Kidney epithelial cell (primary cell): ENCODE results near the gene SFI1. TPM values are rescaled to one million over a fixed set of nuclear protein-coding genes. Genes with fewer than 3 reads are reported as not detected.
"Not testable (repeated sequence)": the region's sequence is repeated elsewhere in the genome, so short reads cannot be mapped to it uniquely, and the experiment has no call there.

Source experiments
- DNase-seq: peaks from one replicate; pipeline ENCODE4 v3.0.0-alpha.2; 2010; ENCODE audit warnings: low read depth
- H3K27me3 ChIP-seq: 2 replicates; pipeline ENCODE4 v1.6.0; 2011; ENCODE audit warnings: low read length; ENCODE audit not compliant: control insufficient read depth, insufficient read depth
- H3K36me3 ChIP-seq: 2 replicates; pipeline ENCODE4 v1.5.1; 2011; ENCODE audit warnings: low read length; ENCODE audit not compliant: control insufficient read depth, insufficient read depth
- H3K4me3 ChIP-seq: 2 replicates; pipeline ENCODE4 v1.5.1; 2011; ENCODE audit warnings: low read depth, mild to moderate bottlenecking, control low read depth, low read length
- total RNA-seq: library from RNA; depleted of rRNA; stranded (reverse); fragments of >200 nt; gene quantifications from 2 replicates; pipeline ENCODE4 v1.2.3, GENCODE V29; 2015
- TF ChIP-seq, protein P1 (sequence below): IDR thresholded peaks from 2 replicates; pipeline ENCODE4 v1.5.1; 2011; ENCODE audit warnings: mild to moderate bottlenecking, moderate library complexity, low read length, control low read depth, inconsistent platforms; ENCODE audit not compliant: insufficient read depth, poor library complexity, severe bottlenecking

The SFI1 gene
- total RNA-seq, 1 donor from 2014 or later = 13.2 TPM

DNA sequence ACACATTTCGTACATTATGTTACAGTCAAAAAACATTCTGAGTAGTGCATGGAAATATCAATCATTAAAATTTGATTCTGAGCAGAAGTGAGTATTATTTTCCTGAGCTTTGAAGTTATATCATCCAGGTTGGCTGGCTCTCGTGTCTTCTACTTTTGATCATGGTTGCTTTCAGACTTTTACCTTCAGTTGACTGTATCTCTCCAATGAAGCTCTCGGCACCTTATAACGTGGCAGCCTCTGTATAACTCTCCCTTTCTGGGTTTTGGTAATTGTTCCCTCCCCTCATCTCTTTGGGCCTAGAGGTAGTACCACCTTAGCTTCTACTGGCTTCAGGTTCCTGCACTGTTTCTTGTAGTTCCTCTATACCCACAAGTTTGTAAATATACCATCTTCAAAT, 12.2 kb downstream of the SFI1 start:
- H3K36me3 ChIP-seq = no peaks in the 10 kb centered on the region
- no peak overlapping the region for H3K4me3 ChIP-seq
- TF ChIP-seq, protein P1, sequence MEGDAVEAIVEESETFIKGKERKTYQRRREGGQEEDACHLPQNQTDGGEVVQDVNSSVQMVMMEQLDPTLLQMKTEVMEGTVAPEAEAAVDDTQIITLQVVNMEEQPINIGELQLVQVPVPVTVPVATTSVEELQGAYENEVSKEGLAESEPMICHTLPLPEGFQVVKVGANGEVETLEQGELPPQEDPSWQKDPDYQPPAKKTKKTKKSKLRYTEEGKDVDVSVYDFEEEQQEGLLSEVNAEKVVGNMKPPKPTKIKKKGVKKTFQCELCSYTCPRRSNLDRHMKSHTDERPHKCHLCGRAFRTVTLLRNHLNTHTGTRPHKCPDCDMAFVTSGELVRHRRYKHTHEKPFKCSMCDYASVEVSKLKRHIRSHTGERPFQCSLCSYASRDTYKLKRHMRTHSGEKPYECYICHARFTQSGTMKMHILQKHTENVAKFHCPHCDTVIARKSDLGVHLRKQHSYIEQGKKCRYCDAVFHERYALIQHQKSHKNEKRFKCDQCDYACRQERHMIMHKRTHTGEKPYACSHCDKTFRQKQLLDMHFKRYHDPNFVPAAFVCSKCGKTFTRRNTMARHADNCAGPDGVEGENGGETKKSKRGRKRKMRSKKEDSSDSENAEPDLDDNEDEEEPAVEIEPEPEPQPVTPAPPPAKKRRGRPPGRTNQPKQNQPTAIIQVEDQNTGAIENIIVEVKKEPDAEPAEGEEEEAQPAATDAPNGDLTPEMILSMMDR = no peak
- no peaks in the 10 kb centered on the region for H3K27me3 ChIP-seq
- no peak for DNase-seq

DNA sequence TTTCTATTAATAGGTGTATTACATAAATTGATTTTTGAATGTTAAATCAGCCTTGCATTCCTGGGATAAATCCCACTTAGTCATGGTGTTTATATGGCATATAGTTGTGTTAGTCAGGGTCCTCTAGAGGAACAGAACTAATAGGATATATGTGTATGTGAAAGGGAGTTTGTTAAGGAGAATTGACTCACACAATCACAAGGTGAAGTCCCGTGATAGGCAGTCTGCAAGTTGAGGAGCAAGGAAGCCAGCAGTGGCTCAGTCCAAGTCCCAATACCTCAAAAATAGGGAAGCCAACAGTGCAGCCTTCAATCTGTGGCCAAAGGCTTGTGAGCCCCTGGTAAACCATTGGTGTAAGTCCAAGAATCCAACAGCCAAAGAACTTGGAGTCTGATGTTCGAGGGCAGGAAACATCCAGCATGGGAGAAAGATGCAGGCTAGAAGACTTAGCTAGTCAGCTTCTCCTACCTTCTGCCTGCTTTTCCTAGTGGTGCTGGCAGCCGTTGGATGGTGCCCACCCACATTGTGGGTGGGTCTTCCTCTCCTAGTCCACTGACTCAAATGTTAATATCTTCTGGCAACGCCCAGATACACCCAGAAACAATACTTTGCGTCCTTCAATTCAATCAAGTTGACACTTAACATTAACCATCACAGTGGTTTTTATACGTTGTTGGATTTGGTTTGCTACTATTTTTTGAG, 12.9 kb downstream of the SFI1 start:
- TF ChIP-seq, protein P1 = no peak
- H3K27me3 ChIP-seq = no peaks in the 10 kb centered on the region

DNA sequence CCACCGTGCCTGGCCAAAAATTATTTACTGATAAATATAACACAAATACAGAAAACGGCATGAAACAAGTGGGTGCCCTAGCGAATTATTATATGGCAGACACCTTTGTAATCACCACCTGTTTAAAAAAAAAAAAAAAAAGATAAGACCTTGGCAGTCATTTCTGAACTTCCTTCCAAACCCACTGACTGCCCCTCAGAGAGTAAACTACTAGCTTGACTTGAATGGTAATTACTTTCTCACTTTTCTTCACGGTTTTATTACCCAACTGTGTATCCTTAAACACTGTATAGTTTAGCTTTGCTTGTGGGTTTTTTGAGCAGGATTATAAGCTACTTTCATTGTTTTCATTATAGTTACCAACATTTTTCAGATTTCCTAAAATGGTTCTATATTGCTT, 23.7 kb downstream of the SFI1 start:
- Histone ChIP-seq H3K27me3 (no peaks in the 10 kb centered on the region), H3K36me3 (no peaks in the 10 kb centered on the region), H3K4me3 (no peak overlapping the region)
- DNase-seq = no peak
- TF ChIP-seq, protein P1 = no peak

More for the DNA sequence above, 12.9 kb downstream of the SFI1 start:
- DNase-seq = no peak
- H3K4me3 ChIP-seq = no peak overlapping the region
- no peaks in the 10 kb centered on the region for H3K36me3 ChIP-seq

DNA sequence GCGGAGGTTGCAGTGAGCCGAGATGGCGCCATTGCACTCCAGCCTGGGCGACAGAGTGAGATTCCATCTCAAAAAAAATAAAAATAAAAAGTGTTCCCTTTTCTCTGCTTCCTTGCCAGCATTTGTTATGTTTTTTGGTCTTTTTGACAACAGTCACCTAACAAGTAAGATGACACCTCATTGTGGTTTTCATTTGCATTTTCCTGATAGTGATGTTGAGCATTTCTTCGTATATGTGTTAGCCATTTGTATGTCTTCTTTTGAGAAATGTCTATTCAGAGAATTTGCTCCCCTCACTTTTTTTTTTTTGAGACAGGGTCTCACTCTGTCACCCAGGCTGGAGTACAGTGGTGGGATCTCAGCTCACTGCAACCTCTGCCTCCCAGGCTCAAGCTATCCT, 27.8 kb downstream of the SFI1 start:
- H3K36me3 ChIP-seq, H3K4me3 ChIP-seq, DNase-seq, H3K27me3 ChIP-seq: not testable (repeated sequence)

DNA sequence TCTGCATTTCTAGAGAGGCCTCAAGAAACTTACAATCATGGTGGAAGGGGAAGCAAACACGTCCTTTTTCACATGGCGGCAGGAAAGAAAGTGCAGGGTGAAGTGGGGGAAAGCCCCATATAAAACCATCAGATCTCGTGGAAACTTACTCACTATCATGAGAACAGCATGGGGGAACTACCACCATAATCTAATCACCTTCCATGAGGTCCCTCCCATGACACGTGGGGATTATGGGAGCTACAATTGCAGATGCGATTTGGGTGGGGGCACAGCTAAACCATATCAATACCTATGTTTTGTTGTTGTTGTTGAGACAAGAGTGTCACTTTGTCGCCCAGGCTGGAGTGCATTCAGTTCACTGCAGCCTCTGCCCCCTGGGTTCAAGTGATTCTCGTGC, 29.9 kb downstream of the SFI1 start:
- Histone ChIP-seq H3K4me3 (no peak overlapping the region), H3K27me3 (no peaks in the 10 kb centered on the region), H3K36me3 (no peaks in the 10 kb centered on the region)
- DNase-seq = no peak
- TF ChIP-seq, protein P1 = no peak

DNA sequence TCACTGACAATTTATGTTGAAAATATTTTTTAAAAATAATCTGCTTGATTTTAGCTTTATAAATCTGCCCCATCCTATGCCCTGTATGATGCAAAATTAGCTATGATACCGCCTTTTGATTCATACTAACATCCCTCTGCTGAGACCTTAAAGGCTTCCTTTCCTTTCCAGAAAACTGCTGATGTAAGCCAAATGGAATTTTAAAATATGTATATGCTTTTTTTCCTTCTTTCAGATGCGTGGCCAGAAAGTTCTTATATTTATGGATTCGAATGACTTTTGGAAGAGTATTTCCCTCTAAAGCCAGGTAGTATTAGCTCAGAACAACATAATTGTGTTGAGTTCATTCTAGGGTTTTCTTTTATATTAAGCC, 34.5 kb downstream of the SFI1 start:
- no peak for DNase-seq
- H3K27me3 ChIP-seq = no peaks in the 10 kb centered on the region
- no peak overlapping the region for H3K4me3 ChIP-seq
- TF ChIP-seq, protein P1 = no peak
- H3K36me3 ChIP-seq = no peaks in the 10 kb centered on the region
